ENCODE measurements around the gene IL4R.

Gene IL4R

DNA sequence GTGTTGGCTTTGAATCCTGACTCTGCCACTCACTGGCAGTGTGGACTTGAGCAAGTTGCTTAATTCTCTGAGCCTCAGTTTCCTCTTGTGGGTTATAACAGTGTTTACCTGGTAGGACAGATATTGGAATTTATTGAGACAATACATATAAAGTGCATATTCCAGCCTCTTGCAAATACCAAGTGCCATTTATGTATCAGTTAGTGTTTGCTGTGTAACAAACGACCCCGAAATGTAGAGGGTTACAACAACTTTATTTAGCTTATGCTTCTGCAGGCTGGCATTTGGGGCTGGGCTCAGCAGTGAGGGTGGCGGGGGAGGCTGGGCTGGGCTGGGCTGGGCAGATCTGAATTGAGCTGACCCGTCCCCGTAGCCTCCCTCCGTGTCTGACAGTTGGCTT, 45.8 kb downstream of the IL4R start:
- no peak for DNase-seq (ENCODE audit: low spot score)

DNA sequence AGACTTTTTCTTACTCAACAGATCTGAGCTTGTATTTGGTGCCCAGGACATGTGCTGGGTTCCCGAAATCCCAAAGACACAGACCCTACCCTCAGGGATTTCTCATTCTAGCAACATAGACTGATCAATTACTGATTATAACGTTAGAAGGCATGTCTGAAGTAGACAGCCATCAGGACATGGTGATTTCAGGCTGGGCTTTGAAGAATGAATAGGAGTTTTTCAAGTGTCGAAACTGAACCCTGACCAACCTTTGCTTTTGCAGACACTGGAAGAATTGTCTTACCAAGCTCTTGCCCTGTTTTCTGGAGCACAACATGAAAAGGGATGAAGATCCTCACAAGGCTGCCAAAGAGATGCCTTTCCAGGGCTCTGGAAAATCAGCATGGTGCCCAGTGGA, 48.2 kb downstream of the IL4R start:
- DNase-seq (ENCODE audit: low spot score): no peak

DNA sequence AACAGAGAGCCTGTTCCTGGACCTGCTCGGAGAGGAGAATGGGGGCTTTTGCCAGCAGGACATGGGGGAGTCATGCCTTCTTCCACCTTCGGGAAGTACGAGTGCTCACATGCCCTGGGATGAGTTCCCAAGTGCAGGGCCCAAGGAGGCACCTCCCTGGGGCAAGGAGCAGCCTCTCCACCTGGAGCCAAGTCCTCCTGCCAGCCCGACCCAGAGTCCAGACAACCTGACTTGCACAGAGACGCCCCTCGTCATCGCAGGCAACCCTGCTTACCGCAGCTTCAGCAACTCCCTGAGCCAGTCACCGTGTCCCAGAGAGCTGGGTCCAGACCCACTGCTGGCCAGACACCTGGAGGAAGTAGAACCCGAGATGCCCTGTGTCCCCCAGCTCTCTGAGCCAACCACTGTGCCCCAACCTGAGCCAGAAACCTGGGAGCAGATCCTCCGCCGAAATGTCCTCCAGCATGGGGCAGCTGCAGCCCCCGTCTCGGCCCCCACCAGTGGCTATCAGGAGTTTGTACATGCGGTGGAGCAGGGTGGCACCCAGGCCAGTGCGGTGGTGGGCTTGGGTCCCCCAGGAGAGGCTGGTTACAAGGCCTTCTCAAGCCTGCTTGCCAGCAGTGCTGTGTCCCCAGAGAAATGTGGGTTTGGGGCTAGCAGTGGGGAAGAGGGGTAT, 48.9 kb downstream of the IL4R start:
- DNase-seq (ENCODE audit: low spot score): no peak

DNA sequence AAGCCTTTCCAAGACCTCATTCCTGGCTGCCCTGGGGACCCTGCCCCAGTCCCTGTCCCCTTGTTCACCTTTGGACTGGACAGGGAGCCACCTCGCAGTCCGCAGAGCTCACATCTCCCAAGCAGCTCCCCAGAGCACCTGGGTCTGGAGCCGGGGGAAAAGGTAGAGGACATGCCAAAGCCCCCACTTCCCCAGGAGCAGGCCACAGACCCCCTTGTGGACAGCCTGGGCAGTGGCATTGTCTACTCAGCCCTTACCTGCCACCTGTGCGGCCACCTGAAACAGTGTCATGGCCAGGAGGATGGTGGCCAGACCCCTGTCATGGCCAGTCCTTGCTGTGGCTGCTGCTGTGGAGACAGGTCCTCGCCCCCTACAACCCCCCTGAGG, 49.5 kb downstream of the IL4R start:
- DNase-seq (ENCODE audit: low spot score): no peak

DNA sequence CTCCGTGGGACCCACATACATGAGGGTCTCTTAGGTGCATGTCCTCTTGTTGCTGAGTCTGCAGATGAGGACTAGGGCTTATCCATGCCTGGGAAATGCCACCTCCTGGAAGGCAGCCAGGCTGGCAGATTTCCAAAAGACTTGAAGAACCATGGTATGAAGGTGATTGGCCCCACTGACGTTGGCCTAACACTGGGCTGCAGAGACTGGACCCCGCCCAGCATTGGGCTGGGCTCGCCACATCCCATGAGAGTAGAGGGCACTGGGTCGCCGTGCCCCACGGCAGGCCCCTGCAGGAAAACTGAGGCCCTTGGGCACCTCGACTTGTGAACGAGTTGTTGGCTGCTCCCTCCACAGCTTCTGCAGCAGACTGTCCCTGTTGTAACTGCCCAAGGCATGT, 50.0 kb downstream of the IL4R start:
- no peak for DNase-seq (ENCODE audit: low spot score)

DNA sequence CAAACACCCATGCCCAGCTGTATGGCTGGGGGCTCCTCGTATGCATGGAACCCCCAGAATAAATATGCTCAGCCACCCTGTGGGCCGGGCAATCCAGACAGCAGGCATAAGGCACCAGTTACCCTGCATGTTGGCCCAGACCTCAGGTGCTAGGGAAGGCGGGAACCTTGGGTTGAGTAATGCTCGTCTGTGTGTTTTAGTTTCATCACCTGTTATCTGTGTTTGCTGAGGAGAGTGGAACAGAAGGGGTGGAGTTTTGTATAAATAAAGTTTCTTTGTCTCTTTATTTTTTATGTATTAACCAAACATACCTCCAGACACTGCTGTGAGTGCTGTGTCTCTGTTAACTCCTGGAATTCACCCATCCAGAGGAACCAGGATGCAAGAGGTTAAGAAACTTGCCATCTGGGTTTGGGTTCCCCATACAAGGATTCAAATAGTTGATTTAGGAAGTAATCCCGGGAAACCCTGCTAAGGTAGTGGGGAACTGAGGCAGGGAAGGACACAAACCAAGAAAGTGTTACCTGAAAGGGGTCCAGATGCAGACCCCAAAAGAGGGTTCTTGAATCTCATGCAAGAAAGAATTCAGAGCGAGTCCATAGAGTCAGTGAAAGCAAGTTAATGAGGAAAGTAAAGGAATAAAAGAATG, 50.8 kb downstream of the IL4R start:
- DNase-seq (ENCODE audit: low spot score): no peak

DNA sequence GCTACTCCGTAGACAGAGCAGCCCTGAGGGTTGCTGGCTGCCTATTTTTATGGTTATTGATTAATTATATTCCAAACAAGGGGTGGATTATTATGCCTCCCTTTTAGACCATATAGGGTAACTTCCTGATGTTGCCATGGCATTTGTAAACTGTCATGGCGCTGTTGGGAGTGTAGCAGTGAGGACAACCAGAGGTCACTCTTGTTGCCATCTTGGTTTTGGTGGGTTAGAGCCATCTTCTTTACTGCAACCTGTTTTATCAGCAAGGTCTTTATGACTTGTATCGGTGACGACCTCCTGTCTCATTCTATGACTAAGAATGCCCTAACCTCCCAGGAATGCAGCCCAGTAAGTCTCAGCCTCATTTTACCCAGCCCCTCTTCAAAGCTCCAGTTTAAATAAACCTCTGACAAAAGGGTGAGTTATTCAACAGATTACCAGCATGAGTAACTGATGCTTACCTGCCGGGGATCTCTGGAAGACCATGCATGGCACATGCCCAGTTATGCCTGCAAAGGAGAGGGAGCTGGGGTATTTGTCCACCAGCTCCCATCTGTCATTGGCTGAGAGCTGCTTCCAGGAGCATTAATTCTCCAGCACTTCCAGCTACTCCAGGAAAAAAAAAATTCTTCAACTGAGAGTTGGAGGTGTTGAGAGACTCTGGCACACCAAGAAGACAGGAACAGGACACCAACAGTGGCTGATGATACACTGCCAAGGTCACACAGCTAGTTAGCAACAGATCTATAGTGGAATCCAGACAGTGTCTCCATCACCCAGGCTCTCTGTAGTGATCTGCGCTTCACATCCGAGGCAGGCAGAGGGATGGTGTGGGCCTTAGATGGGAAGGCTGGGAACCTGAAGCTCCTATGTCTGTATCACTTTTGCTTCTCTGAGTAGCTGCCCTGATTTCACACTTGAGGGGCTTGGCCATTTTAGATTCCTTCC, 51.6 kb downstream of the IL4R start:
- no peak for DNase-seq (ENCODE audit: low spot score)

DNA sequence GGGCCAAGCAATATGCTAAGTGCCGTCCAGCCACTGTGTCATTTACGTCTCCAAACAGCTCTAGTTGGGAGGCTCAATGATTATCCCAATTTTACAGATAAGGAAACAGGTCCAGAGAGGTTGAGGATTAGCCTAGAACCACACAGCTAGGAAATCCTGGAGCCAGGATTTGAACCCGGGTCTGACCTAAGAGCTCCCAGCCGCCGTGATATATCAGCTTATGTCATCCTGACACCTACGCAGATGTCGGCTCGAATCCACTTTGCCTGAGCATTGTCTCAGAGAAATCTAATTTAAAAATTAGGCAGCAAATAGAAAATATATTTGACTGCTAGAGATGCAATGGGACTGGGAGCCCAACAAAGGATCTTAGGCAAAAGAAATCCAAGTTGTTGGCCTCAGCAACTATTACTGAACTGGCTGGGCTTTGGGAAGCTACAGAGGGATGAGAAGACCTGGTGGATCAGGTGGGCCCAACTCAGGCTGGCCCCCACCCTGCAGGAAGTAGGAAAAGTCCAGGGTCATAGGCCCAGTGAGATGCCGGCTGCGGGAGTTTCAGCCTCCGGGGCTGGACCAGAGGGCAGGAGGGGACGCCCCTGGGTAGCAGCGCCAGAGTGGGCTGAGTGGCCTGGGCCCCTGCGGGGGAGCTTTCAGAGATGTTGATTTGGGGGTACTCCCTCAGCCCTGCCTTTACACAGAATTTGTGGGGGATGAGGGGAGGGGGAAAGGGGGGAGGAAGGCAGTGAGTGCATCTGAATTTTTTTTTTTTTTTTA, 53.1 kb downstream of the IL4R start:
- DNase-seq (ENCODE audit: low spot score): no peak

DNA sequence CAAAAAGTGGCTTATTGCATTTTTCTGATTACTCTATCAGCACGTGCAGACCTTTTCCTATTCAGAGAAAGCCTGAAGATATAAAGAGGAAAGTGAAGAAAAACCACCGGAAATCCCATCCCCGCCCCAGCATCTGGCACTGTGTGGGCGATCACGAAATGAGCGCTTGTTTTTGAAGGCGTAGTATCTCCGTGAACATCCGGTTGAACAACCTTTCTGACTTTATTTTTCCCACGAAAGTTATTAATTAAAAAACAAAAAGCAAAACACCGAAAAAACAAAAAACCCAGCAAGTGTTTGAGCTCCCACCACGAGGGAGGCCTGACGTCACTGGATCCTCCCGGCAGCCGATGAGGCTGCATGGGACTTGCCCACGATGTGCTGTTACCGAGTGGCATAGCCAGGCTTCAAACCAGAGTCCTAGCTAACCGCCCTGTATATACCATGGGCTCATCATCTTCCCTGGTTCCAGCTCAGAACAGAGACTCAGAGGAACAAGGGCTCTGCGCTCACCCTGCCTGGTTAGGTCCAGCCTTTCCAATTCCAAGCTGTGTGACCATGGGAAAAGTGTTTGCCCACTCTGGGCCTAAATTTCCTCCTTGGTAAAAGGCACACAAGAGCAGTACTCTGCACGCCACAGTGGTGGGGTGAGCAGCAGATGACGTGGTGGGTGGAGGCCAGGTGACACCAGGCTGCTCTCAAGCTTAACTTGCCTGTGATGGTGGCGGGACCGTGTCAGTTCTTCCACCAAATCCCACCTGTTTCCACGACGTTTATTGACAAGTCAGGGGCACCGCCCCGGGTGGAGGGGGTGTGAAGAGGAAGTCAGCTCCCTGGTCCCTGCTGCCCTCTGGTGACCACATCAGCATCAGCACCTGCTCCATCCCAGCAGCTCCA, 53.9 kb downstream of the IL4R start:
- DNase-seq (ENCODE audit: low spot score): peak; percentile 91

DNA sequence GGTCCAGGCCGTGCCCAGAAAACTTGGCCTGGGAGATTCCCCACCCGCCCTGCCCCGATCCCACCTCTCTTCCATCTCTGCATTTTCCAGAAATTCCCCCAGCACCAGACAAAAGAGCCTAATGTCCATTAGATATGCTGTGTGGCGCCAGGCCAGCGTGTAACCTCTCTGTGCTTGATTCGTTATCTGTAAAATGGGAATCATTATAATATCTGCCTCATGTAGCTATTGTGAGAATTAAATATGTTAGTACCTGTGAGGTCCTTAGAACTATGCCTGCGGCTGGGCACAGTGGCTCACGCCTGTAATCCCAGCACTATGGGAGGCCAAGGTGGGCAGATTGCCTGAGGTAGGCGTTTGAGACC, 54.6 kb downstream of the IL4R start:
- DNase-seq (ENCODE audit: low spot score): no peak

DNA sequence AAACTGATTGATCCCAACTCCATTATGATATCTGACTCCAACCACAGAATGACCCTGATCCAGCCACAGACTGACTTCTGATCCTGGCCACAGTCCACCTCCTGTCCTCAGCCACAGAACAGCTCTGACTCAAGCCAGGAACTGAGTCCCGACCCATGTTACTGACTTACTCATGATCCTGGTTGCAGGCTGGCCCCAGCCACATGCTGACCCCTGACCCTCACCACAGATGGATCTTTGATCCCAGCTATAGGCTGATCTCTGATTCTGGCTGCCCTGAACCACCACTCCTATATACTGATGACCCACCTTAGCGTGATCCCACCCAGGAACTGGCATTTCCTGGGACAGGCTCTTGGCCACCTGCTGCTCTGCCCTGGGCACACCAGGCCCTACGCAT, 56.0 kb downstream of the IL4R start:
- DNase-seq (ENCODE audit: low spot score): no peak

DNA sequence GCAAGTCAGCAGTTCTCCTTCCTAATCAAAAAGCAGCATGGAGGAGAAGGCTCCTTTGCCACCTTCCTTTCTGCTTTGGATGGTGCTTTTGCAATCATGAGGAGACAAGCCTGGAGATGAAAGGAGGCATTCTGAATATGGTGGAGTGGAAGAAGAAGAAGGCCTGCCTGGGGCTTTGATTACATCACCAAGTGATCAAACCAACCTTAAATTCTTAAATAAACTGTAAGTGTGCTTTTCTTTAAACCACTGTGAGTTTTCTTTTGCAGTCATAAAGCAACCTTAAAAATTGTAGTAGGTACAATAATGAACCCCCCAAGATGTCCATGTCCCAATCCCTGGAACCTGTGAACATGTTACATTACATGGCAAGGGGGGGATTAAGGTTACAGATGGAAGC, 56.5 kb downstream of the IL4R start:
- no peak for DNase-seq (ENCODE audit: low spot score)

DNA sequence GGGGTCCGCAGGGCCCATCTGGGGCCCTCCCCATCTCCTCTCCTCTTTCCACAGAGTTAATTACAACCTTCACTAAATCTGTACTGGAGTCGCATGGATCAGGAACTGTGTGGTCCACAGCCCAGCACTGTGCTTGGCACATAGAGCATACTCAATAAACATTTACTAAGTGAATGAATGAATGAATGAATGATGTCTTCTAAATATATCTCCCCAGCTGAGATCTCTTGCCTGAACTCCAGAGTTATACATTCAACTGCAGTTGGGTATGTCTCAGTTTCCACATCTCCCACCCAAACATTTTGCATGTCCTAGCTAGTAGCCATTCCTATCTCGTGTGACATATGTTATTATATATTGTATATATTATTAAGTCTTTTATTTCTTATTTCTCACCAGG, 59.5 kb downstream of the IL4R start:
- DNase-seq (ENCODE audit: low spot score): no peak

DNA sequence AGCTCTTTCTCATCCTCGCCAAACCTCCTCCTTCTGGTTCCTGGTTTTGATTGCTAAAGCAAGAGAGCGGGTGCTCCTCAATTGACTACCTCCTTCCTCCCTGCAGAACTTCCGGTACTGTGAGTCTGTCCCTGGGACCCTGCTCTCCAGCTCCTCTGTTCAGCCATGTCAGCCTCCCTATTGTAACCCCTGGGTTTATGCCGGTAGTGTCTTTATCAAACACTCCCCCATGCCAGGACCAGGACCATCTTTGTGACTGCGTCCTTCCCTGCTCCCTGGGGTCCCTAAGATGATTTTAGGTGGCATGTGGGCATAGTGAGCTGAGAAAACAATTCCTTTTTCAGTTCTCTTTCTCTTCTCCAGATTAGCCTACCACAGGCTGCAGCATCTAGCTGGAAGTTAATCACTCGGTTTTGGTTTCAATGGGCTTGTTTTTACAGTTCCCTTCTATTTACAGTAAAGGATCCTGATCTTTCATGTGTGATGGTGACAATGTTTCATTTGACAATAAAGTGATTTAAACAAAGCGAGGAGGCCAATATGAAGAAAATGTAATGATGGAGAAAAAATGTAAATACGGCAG, 60.5 kb downstream of the IL4R start:
- no peak for DNase-seq (ENCODE audit: low spot score)

DNA sequence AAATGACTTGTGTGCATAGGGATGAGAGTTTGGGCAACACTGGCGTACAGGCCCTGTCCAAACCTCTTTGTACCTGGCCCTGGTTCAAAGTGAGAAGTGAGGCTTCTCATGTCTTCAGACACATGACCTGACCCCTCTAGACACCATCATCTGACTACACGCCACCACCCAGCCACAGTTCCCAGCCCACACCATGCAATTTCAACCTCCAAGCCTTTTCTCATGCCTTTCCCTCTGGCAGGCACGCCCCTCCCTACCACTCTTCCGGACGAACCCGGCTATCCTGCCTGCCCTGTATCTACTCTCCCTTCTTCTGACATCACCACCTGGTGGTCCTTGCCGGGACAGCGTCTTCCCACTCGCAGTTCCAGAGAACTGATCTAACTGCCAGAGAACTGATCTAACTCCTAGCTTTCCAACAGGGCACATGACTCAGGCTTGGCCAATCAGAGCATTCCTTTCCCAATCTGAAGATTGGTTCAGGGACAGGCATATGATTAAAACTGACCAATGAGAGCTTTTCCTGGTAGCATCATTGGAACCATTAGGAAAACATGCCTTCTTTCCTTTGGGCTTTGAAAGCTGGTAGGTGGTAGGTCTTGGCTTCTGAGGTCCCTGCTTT, 61.1 kb downstream of the IL4R start:
- DNase-seq (ENCODE audit: low spot score): peak; percentile 84

DNA sequence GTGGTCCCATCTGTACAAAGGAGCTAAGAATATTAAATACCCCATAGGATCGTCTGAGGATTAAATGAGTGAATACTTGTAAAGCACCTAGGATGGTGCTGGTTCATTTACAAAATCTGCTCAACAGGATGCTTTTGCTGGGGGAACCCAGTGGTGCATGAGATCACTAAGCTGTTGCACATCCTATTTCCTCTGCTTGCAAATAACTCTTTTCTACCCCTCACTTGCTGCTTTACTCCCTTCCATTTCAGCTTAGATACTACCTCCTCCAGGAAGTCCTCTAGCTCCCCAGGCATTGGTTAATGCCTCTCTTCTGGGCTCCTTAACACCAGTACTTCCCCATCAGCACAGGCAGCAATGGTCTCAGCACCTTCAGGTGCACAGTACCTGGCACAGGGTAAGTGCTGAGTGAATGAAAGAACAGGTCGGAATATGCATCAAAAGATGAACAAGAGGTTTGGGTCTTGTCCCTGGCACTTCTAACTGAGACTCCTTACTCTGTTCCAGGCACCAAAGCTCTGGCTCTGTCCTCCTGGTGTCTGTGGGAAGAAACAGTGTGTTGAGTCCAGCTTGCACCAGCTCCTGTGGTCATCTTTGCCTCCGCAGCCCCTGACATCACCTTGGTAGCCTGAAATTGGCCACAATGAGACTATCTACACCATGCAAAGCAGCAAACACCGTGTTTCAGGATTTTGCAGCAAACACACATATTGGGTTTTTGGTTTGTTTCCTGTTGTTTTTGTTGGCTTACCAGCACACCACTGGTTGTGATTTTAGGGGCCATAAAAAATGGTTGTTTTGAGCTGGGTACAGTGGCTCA, 64.1 kb downstream of the IL4R start:
- no peak for DNase-seq (ENCODE audit: low spot score)

DNA sequence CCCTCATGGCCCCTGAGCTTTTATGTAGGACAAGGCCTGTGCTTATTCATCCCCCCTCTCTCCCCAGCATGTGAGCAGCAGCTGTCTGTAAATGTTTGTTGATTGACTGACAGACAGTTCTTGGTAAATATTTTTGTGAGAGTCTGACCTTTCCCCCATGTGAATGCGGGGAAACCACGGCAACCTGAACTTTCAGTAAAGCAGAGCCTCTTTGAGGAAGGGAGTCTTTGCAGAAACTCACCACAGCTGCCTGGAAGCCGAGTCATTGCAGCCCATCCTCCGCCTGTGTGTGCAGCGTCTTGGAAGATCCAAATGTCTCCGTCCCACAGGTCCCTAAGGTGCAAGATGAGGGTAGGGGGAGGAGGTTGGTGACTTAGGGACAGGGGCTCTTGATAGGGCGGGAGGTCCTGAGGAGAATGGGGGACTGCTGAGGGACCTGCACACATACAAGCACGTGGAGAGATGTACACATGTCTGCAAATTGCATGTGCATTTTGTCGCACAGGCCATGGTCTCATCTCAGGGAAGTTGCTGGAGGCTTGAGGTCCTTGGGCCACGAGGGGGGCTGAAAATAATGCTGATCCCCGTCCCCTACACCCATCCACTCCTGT, 65.2 kb downstream of the IL4R start:
- no peak for DNase-seq (ENCODE audit: low spot score)

DNA sequence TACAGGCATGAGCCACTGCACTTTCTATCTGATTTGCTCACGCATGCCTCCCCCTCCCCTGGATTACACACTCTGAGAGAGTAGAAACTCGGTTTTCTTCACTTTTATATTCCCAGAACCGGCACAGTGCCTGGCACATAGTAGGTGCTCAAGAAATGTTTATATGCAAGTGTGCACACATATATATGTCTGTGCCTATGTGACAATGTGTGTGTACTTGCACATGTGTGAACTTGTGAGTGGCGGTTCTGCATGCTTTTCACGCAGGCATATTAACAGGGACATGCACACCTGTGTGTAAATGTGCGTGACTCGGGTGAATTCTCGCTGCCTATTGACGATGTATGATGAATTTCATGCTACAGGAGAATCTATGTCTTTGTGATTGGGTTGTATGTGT, 66.1 kb downstream of the IL4R start:
- DNase-seq (ENCODE audit: low spot score): no peak

DNA sequence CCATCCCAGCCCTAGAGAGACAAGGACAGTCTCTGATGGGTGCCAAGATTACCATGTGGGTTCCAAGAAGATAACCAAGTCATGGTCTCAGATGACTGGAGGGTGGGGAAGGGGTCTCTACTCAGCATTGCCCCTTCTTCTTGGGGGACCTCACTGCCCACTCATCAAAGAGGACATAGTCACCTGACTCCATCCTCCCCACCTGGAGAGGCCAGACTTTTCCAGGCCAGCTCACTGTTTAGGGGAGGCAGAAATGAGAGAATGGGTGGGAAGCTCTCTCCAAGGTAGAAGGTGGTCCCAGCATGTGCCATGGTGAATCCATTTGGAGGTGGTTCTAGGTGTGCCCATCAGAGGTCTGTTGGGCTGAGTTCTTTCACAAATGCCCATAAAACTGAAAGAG, 67.5 kb downstream of the IL4R start:
- no peak for DNase-seq (ENCODE audit: low spot score)

Measured in AG08395 (cell line).